Measurements from ENCODE around the gene PLA2G15.

PLA2G15 gene

GRCh38 chr16:68299571-68300453 is 54.6 kb downstream of the PLA2G15 start:
- peak in 2 of 3 experiments; percentile 53 to 82 for DNase-seq

GRCh38 chr16:68300734-68301459 is 55.7 kb downstream of the PLA2G15 start:
- no peak for DNase-seq

- DNase-seq, result no peak
These were observed 61.5 kb downstream of the PLA2G15 start for GRCh38 chr16:68306633-68307032.

GRCh38 chr16:68309799-68310198 is 64.6 kb downstream of the PLA2G15 start:
- DNase-seq, result no peak

- DNase-seq, result no peak
These were observed 65.2 kb downstream of the PLA2G15 start for GRCh38 chr16:68310437-68310773.
